GM03348 (cell line): ENCODE measurements around the gene LIN54.
A peak's percentile ranks its signal among the peaks of the same experiment; 100 is the strongest.

Experiments
- DNase-seq: peaks from one replicate; pipeline ENCODE4 v3.0.0; 2012; ENCODE audit warnings: low spot score

Gene LIN54

DNA sequence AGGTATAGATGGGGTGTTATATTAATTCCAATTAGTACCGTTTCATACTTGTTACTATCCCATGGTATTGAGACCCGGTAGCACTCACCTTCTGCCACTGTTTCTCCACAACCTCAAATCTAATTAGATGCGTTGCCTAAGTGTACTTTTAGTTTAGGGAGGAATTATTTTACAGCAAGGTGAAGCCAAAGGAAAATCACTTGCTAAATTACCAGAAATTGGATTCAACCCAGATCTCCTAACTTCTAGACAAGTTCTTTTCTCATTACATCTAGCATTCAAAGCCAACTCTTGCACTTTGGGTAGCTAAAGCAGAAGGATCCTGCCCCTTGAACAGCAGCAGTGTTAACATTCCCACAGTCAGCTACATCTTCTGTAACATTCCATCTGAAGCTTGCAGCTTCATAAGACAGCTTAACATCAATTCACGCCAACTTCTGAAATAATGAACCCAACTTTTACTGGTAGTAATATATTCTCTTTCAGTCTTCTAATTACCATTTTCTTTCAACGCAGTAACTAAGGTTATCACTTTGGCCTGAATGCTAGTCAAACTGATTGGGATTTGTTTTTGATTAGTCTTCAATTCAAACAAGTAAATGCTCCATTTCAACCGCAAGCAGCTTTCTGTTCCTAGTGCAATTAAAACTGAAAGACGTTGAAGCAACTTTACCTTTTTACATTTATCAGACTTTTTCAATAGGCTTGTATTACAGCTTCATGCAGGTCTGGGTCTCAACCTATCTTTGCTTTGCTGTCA is 118.7 kb downstream of the LIN54 start:
- DNase-seq = no peak

DNA sequence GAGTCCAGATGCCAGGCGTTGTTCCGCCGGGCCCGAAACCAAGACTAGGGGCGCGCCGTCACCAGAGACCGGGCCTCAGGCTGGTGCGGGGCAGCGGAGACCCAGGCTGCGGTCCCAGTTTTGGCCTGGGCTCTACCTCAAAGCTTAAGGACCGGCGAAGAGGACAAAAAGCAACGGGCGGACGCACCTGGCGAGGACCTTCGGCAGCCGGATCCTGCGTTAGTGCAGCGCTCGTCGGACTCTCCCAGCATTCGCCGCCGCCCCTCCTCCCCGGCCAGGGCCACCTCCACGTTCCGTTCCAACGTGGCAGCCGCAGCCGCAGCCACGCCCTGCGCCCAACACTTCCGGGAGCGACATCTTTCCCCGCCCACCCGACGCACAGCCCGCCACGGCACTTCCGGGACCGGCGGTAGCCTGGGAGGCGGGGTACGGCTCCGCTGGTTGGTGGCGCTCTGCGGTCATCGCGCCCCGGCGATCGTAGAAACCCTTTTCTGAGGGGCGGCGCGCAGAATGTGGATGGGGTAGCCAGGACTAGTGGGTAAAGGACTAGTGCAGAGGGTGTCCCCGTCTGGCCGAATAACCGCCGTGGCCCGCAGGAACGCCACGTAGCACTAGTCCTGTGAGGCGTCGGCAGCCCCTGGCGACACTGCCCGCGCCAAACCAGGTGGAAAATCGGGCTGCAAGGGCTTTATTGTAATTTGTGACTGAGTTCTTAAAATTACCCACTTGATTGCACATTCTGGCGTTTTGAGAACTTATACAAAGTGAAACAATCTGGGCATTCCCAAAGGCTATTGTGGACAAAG is 119.5 kb downstream of the LIN54 start, which contains the start of gene SEC31A:
SEC31A (minus strand) TSS at position 253 of the 806 bp plus-strand sequence. CDS start 9,217 bp downstream, outside the sequence.
- peak; percentile 96 for DNase-seq

DNA sequence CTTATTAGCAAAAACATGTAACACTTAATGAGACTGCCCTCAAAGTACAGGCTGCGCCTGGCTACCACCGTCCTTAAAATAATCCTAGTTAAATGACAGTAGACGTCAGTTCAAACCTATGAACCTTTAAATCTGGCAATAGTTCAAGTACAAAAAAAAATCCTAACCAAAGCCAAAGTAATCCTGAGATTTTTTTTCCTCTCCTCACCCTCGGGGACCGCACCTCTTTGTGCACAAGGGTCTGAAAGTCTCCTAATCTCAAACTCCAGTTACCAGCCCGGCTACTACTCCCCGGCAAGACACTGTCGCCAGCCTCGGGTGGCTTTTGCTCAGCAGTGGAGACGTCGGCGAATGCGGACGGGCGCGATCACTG is 120.1 kb downstream of the LIN54 start:
- no peak for DNase-seq

DNA sequence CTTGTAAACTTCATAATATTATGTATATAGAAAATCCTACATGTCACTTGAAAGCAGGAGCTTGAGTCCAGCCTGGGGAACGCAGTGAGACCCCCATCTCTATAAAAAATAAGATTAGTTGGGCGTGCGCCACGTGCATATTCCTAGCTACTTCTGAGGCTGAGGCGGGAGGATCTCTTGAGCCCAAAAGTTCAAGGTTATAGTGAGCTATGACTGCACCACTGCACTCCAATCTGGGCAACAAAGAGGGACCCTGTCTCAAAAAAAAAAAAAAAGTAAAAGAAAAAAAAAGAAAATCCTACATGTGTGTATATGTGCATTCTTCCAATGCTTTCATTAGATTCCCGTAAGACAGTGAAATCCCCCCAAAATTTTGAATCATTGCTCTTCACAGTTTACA is 121.3 kb downstream of the LIN54 start:
- no peak for DNase-seq

DNA sequence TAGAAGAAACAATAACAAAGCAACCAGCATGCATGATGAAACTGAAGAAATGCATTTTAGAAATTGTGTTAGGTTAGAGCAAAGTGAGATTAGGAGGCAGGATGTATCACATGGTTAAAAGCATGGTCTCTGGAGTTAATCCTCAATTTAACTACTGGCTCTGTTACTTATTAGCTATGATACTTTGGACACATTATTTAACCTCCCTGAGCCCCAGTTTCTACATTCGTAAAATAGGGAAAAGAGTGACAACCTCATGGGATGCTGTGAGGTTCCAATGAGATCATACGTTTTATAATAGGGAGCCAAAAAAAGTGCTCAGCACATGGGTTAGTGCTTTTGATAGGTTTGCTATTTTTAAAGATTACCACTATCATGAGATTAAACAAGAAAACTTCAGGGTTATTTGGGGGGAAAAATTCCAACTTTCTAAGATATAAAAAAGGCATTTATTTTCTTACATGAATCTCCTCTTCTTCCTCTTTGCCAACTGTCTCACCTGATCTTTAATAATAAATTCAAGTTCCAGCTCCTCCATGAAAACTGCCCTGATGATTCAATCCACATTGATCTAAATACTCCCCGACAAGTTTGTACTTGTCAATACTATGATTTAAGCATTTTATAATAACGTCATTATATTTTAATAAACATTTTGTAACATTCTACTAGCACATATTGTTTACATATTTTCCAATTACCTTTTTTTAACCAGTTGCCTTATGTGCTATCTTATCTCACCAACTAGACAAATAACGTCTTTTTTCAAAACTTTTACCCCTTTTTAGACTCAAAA is 124.3 kb downstream of the LIN54 start:
- DNase-seq = no peak

DNA sequence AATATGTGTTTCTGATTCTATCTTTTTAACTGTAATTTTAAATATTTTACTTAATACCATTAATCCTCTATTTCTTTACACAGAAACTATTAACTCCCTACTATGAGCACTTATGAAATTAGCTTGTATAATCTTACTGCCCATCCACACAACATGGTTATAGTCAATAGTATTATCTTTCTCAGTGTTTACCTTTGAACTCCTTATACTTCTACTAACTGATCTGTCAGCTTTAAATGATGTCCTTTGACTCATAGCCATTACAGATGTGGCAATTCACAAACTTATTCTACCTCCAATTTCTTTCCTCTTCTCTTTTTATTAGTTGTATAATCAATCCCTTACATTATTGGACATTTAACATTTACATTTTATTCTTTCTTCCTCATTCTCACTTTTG is 125.2 kb downstream of the LIN54 start:
- DNase-seq = no peak
